Peyer's patch (tissue), 4 donors: Measurements from ENCODE around the gene ZNF83. TPM values are rescaled to one million over a fixed set of nuclear protein-coding genes. Genes with fewer than 3 reads are reported as not detected.
"Not testable (repeated sequence)": the region's sequence is repeated elsewhere in the genome, so short reads cannot be mapped to it uniquely, and the experiment has no call there.

Experiments used
- DNase-seq, 3 donors: peaks; one replicate each; pipeline ENCODE4 v3.0.0-alpha.2; 2017 to 2019
- H3K27ac ChIP-seq, 4 donors: fragments of 200-600 bp; sonication (generic); one replicate each; pipeline ENCODE4 v1.5.1; 2016 to 2019
- H3K27me3 ChIP-seq, 2 donors: fragments of 200-600 bp; sonication (generic); one replicate each; pipeline ENCODE4 v1.5.1; 2019
- H3K36me3 ChIP-seq, 3 donors: fragments of 200-600 bp; sonication (generic); one replicate each; pipeline ENCODE4 v1.5.1; 2016 to 2019
- H3K4me1 ChIP-seq, 4 donors: fragments of 200-600 bp; sonication (generic); one replicate each; pipeline ENCODE4 v1.5.1; 2016 to 2019
- H3K4me3 ChIP-seq, 4 donors: fragments of 200-600 bp; sonication (generic); 1 replicate in 3 of 4; 2 replicates in 1 of 4; pipeline ENCODE4 v1.5.1; 2016 to 2019; ENCODE audit warnings: mild to moderate bottlenecking in 1 of 4
- H3K9me3 ChIP-seq, 4 donors: fragments of 200-600 bp; sonication (generic); one replicate each; pipeline ENCODE4 v1.5.1; 2016 to 2019; ENCODE audit warnings: mild to moderate bottlenecking in 1 of 4
- POLR2A ChIP-seq, 2 donors: fragments of 450-650 bp; IDR thresholded peaks; one replicate each; pipeline ENCODE4 v1.5.1; 2017; ENCODE audit warnings: antibody characterized with exemption in 2 of 2, mild to moderate bottlenecking in 2 of 2, moderate library complexity in 2 of 2
- total RNA-seq, 4 donors: library from RNA; depleted of rRNA; stranded (reverse); fragments of >200 nt; gene quantifications; one replicate each; pipeline ENCODE4 v1.1.0, GENCODE V29; 2016
- TF ChIP-seq, protein P1 (sequence below), 6 experiments: fragments of 450-650 bp in 4 of 6; fragments of 200-600 bp in 2 of 6; sonication (generic) in 1 of 6; IDR thresholded peaks; one replicate each; pipeline ENCODE4 v1.5.1; 2017 to 2019; ENCODE audit warnings: antibody characterized with exemption in 6 of 6, mild to moderate bottlenecking in 3 of 6, moderate library complexity in 1 of 6

Gene ZNF83
- total RNA-seq: 10 to 100 TPM; 26.6 to 96.6 (median 38.6) TPM

DNA sequence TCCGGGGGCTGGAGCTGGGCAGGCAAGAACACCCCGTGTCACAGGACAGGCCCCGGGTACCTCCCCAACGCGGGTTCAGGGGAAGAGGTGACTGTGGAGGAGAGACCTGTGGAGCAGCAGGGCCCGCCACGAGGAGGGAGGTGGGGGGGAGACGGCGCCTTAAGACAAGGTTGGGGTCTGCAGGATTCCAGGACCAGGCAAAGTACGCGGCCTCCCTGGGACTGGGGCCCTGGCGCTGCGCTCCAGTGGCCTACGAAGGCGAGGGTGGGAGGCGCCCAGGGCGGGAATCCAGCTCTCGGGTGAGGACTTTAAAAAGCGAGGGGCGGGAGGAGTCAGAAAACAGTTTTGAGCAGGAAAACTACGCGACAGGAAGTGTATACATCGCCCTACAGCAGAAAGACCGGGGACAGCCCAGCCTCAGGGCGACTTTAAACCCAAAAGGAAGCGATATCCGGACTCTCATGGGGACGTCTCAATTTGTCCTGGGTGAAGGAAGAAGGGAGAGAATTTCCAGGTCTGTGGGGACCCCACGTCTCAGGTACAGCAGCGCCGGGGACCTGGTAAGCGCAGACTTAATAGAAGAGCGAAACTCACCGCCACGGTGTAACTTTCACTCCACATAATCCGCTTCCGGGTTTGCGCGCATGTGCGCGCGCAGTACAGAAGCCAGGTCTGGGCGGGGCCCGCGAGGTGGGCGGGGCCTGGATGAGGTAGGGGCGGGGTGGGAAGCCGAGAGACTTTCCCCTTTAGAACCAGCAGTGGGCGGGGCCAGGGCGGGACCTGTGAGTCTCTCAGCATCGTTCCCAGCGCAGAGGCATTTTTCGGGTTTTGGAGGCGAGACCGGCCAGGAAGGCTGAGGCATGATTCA is at the start of gene ZNF83:
TSS of gene ZNF83 (minus strand) at position 638 of the 868 bp plus-strand sequence.
- peak; percentile 36 to 40 for TF ChIP-seq POLR2A (IDR thresholded peaks at IDR 0.05)
- TF ChIP-seq, protein P1, sequence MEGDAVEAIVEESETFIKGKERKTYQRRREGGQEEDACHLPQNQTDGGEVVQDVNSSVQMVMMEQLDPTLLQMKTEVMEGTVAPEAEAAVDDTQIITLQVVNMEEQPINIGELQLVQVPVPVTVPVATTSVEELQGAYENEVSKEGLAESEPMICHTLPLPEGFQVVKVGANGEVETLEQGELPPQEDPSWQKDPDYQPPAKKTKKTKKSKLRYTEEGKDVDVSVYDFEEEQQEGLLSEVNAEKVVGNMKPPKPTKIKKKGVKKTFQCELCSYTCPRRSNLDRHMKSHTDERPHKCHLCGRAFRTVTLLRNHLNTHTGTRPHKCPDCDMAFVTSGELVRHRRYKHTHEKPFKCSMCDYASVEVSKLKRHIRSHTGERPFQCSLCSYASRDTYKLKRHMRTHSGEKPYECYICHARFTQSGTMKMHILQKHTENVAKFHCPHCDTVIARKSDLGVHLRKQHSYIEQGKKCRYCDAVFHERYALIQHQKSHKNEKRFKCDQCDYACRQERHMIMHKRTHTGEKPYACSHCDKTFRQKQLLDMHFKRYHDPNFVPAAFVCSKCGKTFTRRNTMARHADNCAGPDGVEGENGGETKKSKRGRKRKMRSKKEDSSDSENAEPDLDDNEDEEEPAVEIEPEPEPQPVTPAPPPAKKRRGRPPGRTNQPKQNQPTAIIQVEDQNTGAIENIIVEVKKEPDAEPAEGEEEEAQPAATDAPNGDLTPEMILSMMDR (IDR thresholded peaks at IDR 0.05): no peak
- peaks cover 0 to 13% (median 2%) of the 10 kb centered on the region in 4 donors for H3K4me1 ChIP-seq

GRCh38 chr19:52687684-52688083 is 49.5 kb upstream of the ZNF83 start:
- Histone ChIP-seq H3K36me3 (no peaks in the 10 kb centered on the region), H3K27ac (no peak overlapping the region), H3K4me3 (no peak overlapping the region), H3K9me3 (no peaks in the 10 kb centered on the region), H3K27me3 (no peaks in the 10 kb centered on the region), H3K4me1 (peaks cover 0 to 5% (median 0%) of the 10 kb centered on the region in 4 donors)
- DNase-seq: no peak
- TF ChIP-seq POLR2A (IDR thresholded peaks at IDR 0.05): no peak
- TF ChIP-seq, protein P1 (IDR thresholded peaks at IDR 0.05): no peak

More for the DNA sequence above, at the start of gene ZNF83:
- peak within 1 kb of the TSS; percentile 82 to 87 (median 87) for H3K27ac ChIP-seq
- peak within 1 kb of the TSS; percentile 63 to 80 (median 71) for H3K4me3 ChIP-seq
- H3K27me3 ChIP-seq: no peaks in the 10 kb centered on the region
- H3K36me3 ChIP-seq: peaks cover 0 to 13% (median 0%) of the 10 kb centered on the region in 3 donors
- peak; percentile 97 to 100 (median 99) for DNase-seq
- peaks cover 0 to 4% (median 0%) of the 10 kb centered on the region in 4 donors for H3K9me3 ChIP-seq

DNA sequence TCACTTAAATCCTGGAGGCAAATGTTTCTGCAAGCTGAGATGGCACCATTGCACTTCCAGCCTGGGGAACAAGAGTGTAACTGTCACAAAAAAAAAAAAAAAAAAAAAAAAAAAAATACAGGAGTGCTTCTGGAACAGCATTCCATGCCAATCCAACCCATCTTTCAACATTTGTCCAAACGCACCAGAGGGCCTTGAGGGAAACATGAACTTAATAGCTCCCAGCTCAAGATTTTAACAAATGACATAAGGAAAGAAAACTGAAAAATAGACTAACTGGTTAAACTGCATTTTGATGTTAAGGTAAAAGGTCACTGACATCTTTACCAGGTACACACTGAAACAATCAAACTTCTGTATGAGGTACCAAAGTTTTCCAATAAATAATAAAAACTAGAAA is 47.7 kb upstream of the ZNF83 start:
- no peaks in the 10 kb centered on the region for H3K27me3 ChIP-seq
- H3K4me1 ChIP-seq: peaks cover 0 to 5% (median 0%) of the 10 kb centered on the region in 4 donors
- no peak overlapping the region for H3K4me3 ChIP-seq
- no peaks in the 10 kb centered on the region for H3K36me3 ChIP-seq
- DNase-seq: no peak
- H3K9me3 ChIP-seq: no peaks in the 10 kb centered on the region
- H3K27ac ChIP-seq: no peak overlapping the region
- no peak for TF ChIP-seq POLR2A (IDR thresholded peaks at IDR 0.05)
- TF ChIP-seq, protein P1 (IDR thresholded peaks at IDR 0.05): no peak

DNA sequence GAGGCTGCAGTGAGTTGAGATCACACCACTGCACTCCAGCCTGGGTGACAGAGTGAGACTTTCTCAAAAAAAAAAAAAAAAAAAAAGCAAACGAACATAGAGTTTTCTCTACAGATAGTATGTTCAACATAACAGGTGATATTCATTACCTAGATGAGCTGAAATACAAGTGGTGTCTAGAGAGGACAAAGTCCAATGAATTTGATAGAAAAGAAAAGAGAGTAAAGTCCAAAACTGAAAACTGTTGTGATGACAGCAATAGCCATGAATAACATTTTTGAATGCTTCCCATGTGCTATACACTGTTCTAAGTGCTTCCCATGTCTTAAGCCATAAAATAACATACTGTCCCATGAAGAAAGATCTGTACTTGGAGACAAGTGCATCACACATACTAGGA is 43.1 kb upstream of the ZNF83 start:
- not testable (repeated sequence) for H3K27ac ChIP-seq, H3K27me3 ChIP-seq, H3K9me3 ChIP-seq, H3K4me3 ChIP-seq, H3K36me3 ChIP-seq, H3K4me1 ChIP-seq, DNase-seq

DNA sequence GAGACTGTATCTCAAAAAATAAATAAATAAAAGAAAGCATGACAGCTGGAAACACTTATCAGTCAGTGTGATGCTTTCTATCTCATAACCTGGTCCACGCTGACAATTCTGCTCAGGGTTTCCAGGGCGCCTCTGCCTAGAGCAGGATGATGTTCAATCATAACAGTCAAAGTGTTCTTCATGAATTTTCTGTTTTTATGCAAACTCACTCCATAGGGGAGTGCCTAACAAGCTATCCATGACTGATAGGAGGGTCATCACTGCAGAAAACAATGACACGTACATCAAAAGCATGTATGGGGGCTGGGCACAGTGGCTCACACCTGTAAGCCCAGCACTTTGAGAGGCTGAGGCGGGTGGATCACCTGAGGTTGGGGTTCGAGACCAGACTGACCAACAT is 41.4 kb upstream of the ZNF83 start:
- H3K4me3 ChIP-seq: no peak overlapping the region
- no peaks in the 10 kb centered on the region for H3K27me3 ChIP-seq
- no peak overlapping the region for H3K27ac ChIP-seq
- H3K9me3 ChIP-seq: no peaks in the 10 kb centered on the region
- no peak for DNase-seq
- TF ChIP-seq, protein P1 (IDR thresholded peaks at IDR 0.05): no peak
- no peak for TF ChIP-seq POLR2A (IDR thresholded peaks at IDR 0.05)
- H3K36me3 ChIP-seq: no peaks in the 10 kb centered on the region
- no peaks in the 10 kb centered on the region for H3K4me1 ChIP-seq

- H3K27me3 ChIP-seq, H3K36me3 ChIP-seq, H3K27ac ChIP-seq, DNase-seq, H3K4me3 ChIP-seq, H3K9me3 ChIP-seq, H3K4me1 ChIP-seq: not testable (repeated sequence)
Measured at GRCh38 chr19:52675239-52675638, 37.1 kb upstream of the ZNF83 start.
